AML-193 (cell line): ENCODE results near the gene CCDC106.

Experiments
- DNase-seq, 2 experiments: peaks; one replicate each; lab custom pipeline; 2025; lab: John Stamatoyannopoulos, UW

The CCDC106 gene

GRCh38 chr19:55613930-55614710, 33.9 kb upstream of the CCDC106 start:
- no peak for DNase-seq

- no peak for DNase-seq
These were observed 33.1 kb upstream of the CCDC106 start for GRCh38 chr19:55614711-55615542.

GRCh38 chr19:55615543-55616394, 32.2 kb upstream of the CCDC106 start:
- DNase-seq, result no peak

GRCh38 chr19:55616395-55616875, 31.6 kb upstream of the CCDC106 start:
- no peak for DNase-seq

GRCh38 chr19:55617426-55617825, 30.6 kb upstream of the CCDC106 start:
- no peak for DNase-seq

- DNase-seq, result no peak
These were observed 29.6 kb upstream of the CCDC106 start for GRCh38 chr19:55618426-55618825.

- DNase-seq, result no peak
These were observed 28.7 kb upstream of the CCDC106 start for GRCh38 chr19:55619286-55619685.

- peak; percentile 87 to 89 for DNase-seq
These were observed 27.4 kb upstream of the CCDC106 start for GRCh38 chr19:55620410-55621204.

GRCh38 chr19:55621205-55621672, 26.8 kb upstream of the CCDC106 start:
- no peak for DNase-seq

- no peak for DNase-seq
These were observed 26.3 kb upstream of the CCDC106 start for GRCh38 chr19:55621673-55622231.

GRCh38 chr19:55622242-55622969, 25.6 kb upstream of the CCDC106 start:
- no peak for DNase-seq

GRCh38 chr19:55623130-55623529, 24.9 kb upstream of the CCDC106 start:
- no peak for DNase-seq

GRCh38 chr19:55623561-55623960, 24.5 kb upstream of the CCDC106 start:
- no peak for DNase-seq

GRCh38 chr19:55624109-55625003, 23.7 kb upstream of the CCDC106 start, which contains the start of gene ZNF784:
ZNF784 (minus strand) TSS chr19:55624566; CDS start chr19:55624561, 5 bp downstream.
- peak; percentile 80 to 82 for DNase-seq

GRCh38 chr19:55625004-55625326, 23.0 kb upstream of the CCDC106 start:
- no peak for DNase-seq

- no peak for DNase-seq
These were observed 21.7 kb upstream of the CCDC106 start for GRCh38 chr19:55626350-55626749.

GRCh38 chr19:55632463-55632834, 15.6 kb upstream of the CCDC106 start:
- peak; percentile 79 to 87 for DNase-seq

GRCh38 chr19:55633861-55634260, 14.2 kb upstream of the CCDC106 start:
- DNase-seq, result no peak

- DNase-seq, result no peak
These were observed 12.7 kb upstream of the CCDC106 start for GRCh38 chr19:55635334-55635717.
